Testis (tissue), 3 donors: Measurements from ENCODE around the gene CELF4. TPM values are rescaled to one million over a fixed set of nuclear protein-coding genes. Genes with fewer than 3 reads are reported as not detected.

Experiments
- DNase-seq: peaks from one replicate; pipeline ENCODE4 v3.0.0-alpha.2; 2019
- H3K27ac ChIP-seq, 2 donors: fragments of 200-600 bp; sonication (generic); one replicate each; pipeline ENCODE4 v1.5.1; 2019
- H3K27me3 ChIP-seq: fragments of 200-600 bp; sonication (generic); one replicate; pipeline ENCODE4 v1.5.1; 2019
- H3K36me3 ChIP-seq: fragments of 200-600 bp; sonication (generic); one replicate; pipeline ENCODE4 v1.5.1; 2017; ENCODE audit warnings: low read depth; ENCODE audit errors: missing control alignments
- H3K4me1 ChIP-seq: fragments of 200-600 bp; sonication (generic); one replicate; pipeline ENCODE4 v1.5.1; 2019
- H3K4me3 ChIP-seq, 2 donors: fragments of 200-600 bp; sonication (generic); one replicate each; pipeline ENCODE4 v1.5.1; 2017 to 2019
- H3K9me3 ChIP-seq: fragments of 200-600 bp; sonication (generic); one replicate; pipeline ENCODE4 v1.5.1; 2017
- POLR2A ChIP-seq: fragments of 450-650 bp; IDR thresholded peaks from one replicate; pipeline ENCODE4 v1.6.1; 2017; ENCODE audit warnings: antibody characterized with exemption, mild to moderate bottlenecking, moderate library complexity
- WGBS, 2 donors: methylation state at CpG; one replicate each; pipeline ENCODE4 v1.1.5; 2018; 5-methylcytosine and 5-hydroxymethylcytosine counted together
- intact Hi-C: fragments of 100-400 bp; cut with DNase I; formaldehyde crosslinking; loops from one replicate; pipeline ENCODE4 v1.15.1; 2023; ENCODE audit warnings: low total_unique reads
- polyA plus RNA-seq: library from polyadenylated mRNA; stranded (reverse); fragments of 350-450 nt; fragmentation: Illumina TruSeq; extraction: RNeasy Lipid Tissue Mini Kit (QIAGEN cat#74804); gene quantifications from one replicate; pipeline ENCODE4 v1.2.3, GENCODE V29; 2014; ENCODE audit warnings: low read depth, low replicate concordance; ENCODE audit not compliant: insufficient read depth
- total RNA-seq, 2 donors: library from RNA; depleted of rRNA; stranded (reverse); fragments of >200 nt; gene quantifications; one replicate each; pipeline ENCODE4 v1.2.3, GENCODE V29; 2016
- TF ChIP-seq, protein P1 (sequence below), 3 experiments: fragments of 450-650 bp in 2 of 3; fragments of 200-600 bp in 1 of 3; sonication (generic) in 1 of 3; IDR thresholded peaks; one replicate each; pipeline ENCODE4 v1.5.1; 2016 to 2019; ENCODE audit warnings: antibody characterized with exemption in 3 of 3, mild to moderate bottlenecking in 2 of 3, moderate library complexity in 1 of 3

CELF4 gene
- total and polyA plus RNA-seq, 3 donors from 2014 or later, result 3.9 to 6.3 (median 4.8) TPM

GRCh38 chr18:37534627-37535026 is 31.0 kb downstream of the CELF4 start:
- no peak overlapping the region for H3K4me3 ChIP-seq
- no peaks in the 10 kb centered on the region for H3K9me3 ChIP-seq
- TF ChIP-seq, protein P1, sequence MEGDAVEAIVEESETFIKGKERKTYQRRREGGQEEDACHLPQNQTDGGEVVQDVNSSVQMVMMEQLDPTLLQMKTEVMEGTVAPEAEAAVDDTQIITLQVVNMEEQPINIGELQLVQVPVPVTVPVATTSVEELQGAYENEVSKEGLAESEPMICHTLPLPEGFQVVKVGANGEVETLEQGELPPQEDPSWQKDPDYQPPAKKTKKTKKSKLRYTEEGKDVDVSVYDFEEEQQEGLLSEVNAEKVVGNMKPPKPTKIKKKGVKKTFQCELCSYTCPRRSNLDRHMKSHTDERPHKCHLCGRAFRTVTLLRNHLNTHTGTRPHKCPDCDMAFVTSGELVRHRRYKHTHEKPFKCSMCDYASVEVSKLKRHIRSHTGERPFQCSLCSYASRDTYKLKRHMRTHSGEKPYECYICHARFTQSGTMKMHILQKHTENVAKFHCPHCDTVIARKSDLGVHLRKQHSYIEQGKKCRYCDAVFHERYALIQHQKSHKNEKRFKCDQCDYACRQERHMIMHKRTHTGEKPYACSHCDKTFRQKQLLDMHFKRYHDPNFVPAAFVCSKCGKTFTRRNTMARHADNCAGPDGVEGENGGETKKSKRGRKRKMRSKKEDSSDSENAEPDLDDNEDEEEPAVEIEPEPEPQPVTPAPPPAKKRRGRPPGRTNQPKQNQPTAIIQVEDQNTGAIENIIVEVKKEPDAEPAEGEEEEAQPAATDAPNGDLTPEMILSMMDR (IDR thresholded peaks at IDR 0.05), result no peak
- no peak for TF ChIP-seq POLR2A
- H3K27me3 ChIP-seq, result no peaks in the 10 kb centered on the region
- 83 to 86% methylated on average over 9 of the region's 9 CpGs for WGBS, 2 donors
- H3K4me1 ChIP-seq, result no peaks in the 10 kb centered on the region
- H3K36me3 ChIP-seq, result no peaks in the 10 kb centered on the region
- intact Hi-C loops, result no loop called here
- no peak for DNase-seq
- H3K27ac ChIP-seq, result no peak overlapping the region

DNA sequence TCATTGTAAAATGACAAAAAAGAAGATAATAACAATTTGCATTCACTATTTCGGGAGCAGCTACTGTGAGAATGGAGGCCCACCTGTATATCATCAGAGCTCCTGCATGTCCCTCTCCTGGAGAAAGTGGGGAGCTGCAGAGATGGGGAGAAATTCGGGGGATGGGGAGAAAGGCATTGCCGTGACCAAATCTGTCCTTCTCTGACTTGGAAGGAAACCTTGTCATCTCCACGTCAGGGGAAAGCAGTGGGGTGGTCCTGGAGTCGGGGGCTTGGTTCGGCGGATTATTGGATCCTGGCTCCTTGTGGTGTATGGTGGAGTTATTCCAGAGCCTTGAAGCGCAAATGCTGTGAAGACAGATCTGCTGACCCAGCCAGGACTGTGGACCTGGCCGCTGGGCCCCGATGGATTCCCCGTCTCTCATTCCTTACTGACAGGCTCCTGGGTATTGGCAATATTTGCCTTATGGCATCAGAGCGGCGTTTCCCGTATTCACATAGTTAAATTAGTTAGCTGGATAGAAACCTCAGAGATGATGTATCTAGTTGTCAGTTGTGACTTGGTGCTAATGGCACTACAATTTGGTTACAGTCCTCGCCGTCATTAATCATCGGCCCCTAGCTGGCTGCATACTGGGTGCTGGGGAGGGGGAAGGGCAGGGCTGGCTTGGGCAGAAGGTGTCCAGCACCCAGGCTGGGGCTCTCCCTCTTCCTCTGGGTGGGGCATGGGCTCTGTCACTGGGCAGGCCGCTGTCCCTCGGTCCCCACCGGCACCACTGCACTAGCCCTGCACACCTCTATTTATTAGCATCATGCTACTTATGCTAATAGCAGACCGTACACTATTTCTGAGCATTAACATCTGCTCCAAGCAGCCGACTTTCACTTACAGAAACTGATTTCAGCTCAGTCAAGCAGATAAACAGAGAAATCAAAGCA is 31.7 kb downstream of the CELF4 start:
- H3K4me3 ChIP-seq, result no peak overlapping the region
- no peaks in the 10 kb centered on the region for H3K9me3 ChIP-seq
- H3K4me1 ChIP-seq, result no peaks in the 10 kb centered on the region
- DNase-seq, result no peak
- no peak overlapping the region for H3K27ac ChIP-seq
- WGBS, 2 donors, result 85 to 89% methylated on average over 22 of the region's 22 CpGs
- no peaks in the 10 kb centered on the region for H3K27me3 ChIP-seq
- no peaks in the 10 kb centered on the region for H3K36me3 ChIP-seq
- TF ChIP-seq POLR2A, result no peak
- TF ChIP-seq, protein P1 (IDR thresholded peaks at IDR 0.05), result peak in 1 of 3 experiments; percentile 21
- intact Hi-C loops, result no loop called here

GRCh38 chr18:37532917-37533316 is 32.7 kb downstream of the CELF4 start:
- no peaks in the 10 kb centered on the region for H3K9me3 ChIP-seq
- intact Hi-C loops, result no loop called here
- TF ChIP-seq, protein P1 (IDR thresholded peaks at IDR 0.05), result no peak
- TF ChIP-seq POLR2A, result no peak
- 66 to 69% methylated on average over 9 of the region's 9 CpGs for whole genome bisulfite sequencing, 2 donors
- DNase-seq, result peak; percentile 46
- H3K27ac ChIP-seq, result no peak overlapping the region
- H3K27me3 ChIP-seq, result no peaks in the 10 kb centered on the region
- H3K4me3 ChIP-seq, result no peak overlapping the region
- H3K4me1 ChIP-seq, result no peaks in the 10 kb centered on the region
- H3K36me3 ChIP-seq, result no peaks in the 10 kb centered on the region

- 77 to 87% methylated on average over 4 of the region's 4 CpGs for WGBS, 2 donors
- TF ChIP-seq POLR2A, result no peak
- TF ChIP-seq, protein P1 (IDR thresholded peaks at IDR 0.05), result no peak
- intact Hi-C loops, result no loop called here
- no peaks in the 10 kb centered on the region for H3K27me3 ChIP-seq
- DNase-seq, result no peak
- no peaks in the 10 kb centered on the region for H3K9me3 ChIP-seq
- H3K36me3 ChIP-seq, result no peaks in the 10 kb centered on the region
- no peaks in the 10 kb centered on the region for H3K4me1 ChIP-seq
- no peak overlapping the region for H3K27ac ChIP-seq
- H3K4me3 ChIP-seq, result no peak overlapping the region
Observed at GRCh38 chr18:37529863-37530262, 35.7 kb downstream of the CELF4 start.

DNA sequence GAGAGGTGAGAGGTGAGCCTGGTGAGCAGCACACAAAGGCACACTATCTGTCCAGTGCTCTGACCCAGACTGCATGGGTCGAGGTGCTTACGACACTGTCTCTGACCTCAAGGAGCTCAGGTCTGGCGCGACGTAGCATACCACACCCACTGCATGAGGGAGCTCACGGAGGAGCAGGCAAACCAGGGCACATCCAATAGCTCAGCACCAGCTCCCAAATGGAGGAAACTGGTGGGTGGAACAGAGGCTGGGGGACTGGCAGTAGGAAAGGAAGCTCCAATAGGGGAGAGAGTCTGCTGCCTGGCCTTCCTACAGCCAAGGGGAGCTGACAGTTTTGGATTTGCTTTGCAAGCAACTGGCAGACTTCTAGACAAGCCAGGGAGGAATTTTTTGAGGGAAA is 36.3 kb downstream of the CELF4 start:
- no peaks in the 10 kb centered on the region for H3K27me3 ChIP-seq
- H3K27ac ChIP-seq, result no peak overlapping the region
- H3K4me1 ChIP-seq, result no peaks in the 10 kb centered on the region
- no peak for TF ChIP-seq POLR2A
- TF ChIP-seq, protein P1 (IDR thresholded peaks at IDR 0.05), result no peak
- no peaks in the 10 kb centered on the region for H3K9me3 ChIP-seq
- H3K36me3 ChIP-seq, result no peaks in the 10 kb centered on the region
- DNase-seq, result no peak
- intact Hi-C loops, result no loop called here
- WGBS, 2 donors, result 85% methylated on average over 6 of the region's 6 CpGs; no CpG with 5 or more reads in 1 of the 2 donors
- H3K4me3 ChIP-seq, result no peak overlapping the region
